Loucy (cell line): ENCODE measurements around the gene BPI.

Source experiments
- H2AFZ ChIP-seq: fragments of 200-600 bp; sonication (generic); 2 replicates; pipeline ENCODE4 v1.6.0; 2016; ENCODE audit warnings: antibody characterized with exemption, mild to moderate bottlenecking, low read length, moderate library complexity
- H3F3A ChIP-seq: fragments of 200-600 bp; 2 replicates; pipeline ENCODE4 v1.6.0; 2016; ENCODE audit warnings: antibody characterized with exemption, low read depth, mild to moderate bottlenecking
- H3K27me3 ChIP-seq: fragments of 200-600 bp; sonication (generic); 2 replicates; pipeline ENCODE4 v1.6.1; 2014; ENCODE audit warnings: low read length, mild to moderate bottlenecking; ENCODE audit not compliant: insufficient read depth, poor library complexity, severe bottlenecking
- H3K36me3 ChIP-seq: fragments of 200-600 bp; sonication (generic); 2 replicates; pipeline ENCODE4 v1.6.1; 2016; ENCODE audit warnings: low read length; ENCODE audit not compliant: insufficient read depth
- H3K4me1 ChIP-seq: fragments of 200-600 bp; sonication (generic); 2 replicates; pipeline ENCODE4 v1.5.1; 2014; ENCODE audit warnings: low read length, mild to moderate bottlenecking; ENCODE audit not compliant: insufficient read depth, poor library complexity, severe bottlenecking
- H3K4me2 ChIP-seq: fragments of 200-600 bp; sonication (generic); 2 replicates; pipeline ENCODE4 v1.6.0; 2014; ENCODE audit warnings: antibody characterized with exemption, low read length, low read depth, mild to moderate bottlenecking; ENCODE audit not compliant: poor library complexity, severe bottlenecking
- H3K4me3 ChIP-seq: fragments of 200-600 bp; sonication (generic); 2 replicates; pipeline ENCODE4 v1.5.1; 2014; ENCODE audit warnings: low read length, mild to moderate bottlenecking, mixed read lengths; ENCODE audit not compliant: poor library complexity, severe bottlenecking
- H3K79me2 ChIP-seq: fragments of 200-600 bp; sonication (generic); 2 replicates; pipeline ENCODE4 v1.6.1; 2014; ENCODE audit warnings: low read length; ENCODE audit not compliant: insufficient read depth
- H3K9ac ChIP-seq: fragments of 200-600 bp; sonication (generic); 2 replicates; pipeline ENCODE4 v1.6.0; 2014; ENCODE audit warnings: mild to moderate bottlenecking, low read depth, low read length, moderate library complexity; ENCODE audit not compliant: poor library complexity, severe bottlenecking
- H3K9me2 ChIP-seq: fragments of 200-600 bp; sonication (generic); replicated peaks from 2 replicates; pipeline ENCODE4 v1.6.1; 2016; ENCODE audit warnings: low read depth, low read length, mixed read lengths
- H3K9me3 ChIP-seq: fragments of 200-600 bp; sonication (generic); 2 replicates; pipeline ENCODE4 v1.6.1; 2014; ENCODE audit warnings: mild to moderate bottlenecking, antibody characterized with exemption, low read length, low read depth; ENCODE audit not compliant: insufficient read depth
- H4K20me1 ChIP-seq: fragments of 200-600 bp; sonication (generic); 2 replicates; pipeline ENCODE4 v1.6.0; 2014; ENCODE audit warnings: antibody characterized with exemption, low read length, mild to moderate bottlenecking; ENCODE audit not compliant: insufficient read depth, poor library complexity, severe bottlenecking
- CTCF ChIP-seq: fragments of 200-600 bp; sonication (generic); conservative IDR thresholded peaks from 2 replicates; pipeline ENCODE4 v1.5.1; 2014; ENCODE audit warnings: mild to moderate bottlenecking, antibody characterized with exemption, low read length
- EZH2phosphoT487 ChIP-seq: fragments of 200-600 bp; IDR thresholded peaks from 2 replicates; pipeline ENCODE4 v1.6.1; 2018; ENCODE audit warnings: antibody characterized with exemption, mild to moderate bottlenecking, moderate library complexity, borderline replicate concordance

BPI gene

GRCh38 chr20:38346247-38346651 is 42.3 kb downstream of the BPI start, which contains the start of gene LBP:
Gene LBP (plus strand): TSS chr20:38346482. CDS start chr20:38346517, 35 bp downstream.
- H3K4me1 ChIP-seq = no peaks in the 10 kb centered on the region
- H3F3A ChIP-seq = no peaks in the 10 kb centered on the region
- no peaks in the 10 kb centered on the region for H4K20me1 ChIP-seq
- H3K79me2 ChIP-seq = no peaks in the 10 kb centered on the region
- H3K9me2 ChIP-seq = no peaks in the 10 kb centered on the region
- no peak within 1 kb of the TSS for H2AFZ ChIP-seq
- H3K4me3 ChIP-seq = no peak within 1 kb of the TSS
- no peak for TF ChIP-seq EZH2phosphoT487
- TF ChIP-seq CTCF = no peak
- H3K9ac ChIP-seq = no peak within 1 kb of the TSS
- no peak within 1 kb of the TSS for H3K4me2 ChIP-seq
- no peaks in the 10 kb centered on the region for H3K27me3 ChIP-seq
- H3K9me3 ChIP-seq = no peaks in the 10 kb centered on the region
- no peaks in the 10 kb centered on the region for H3K36me3 ChIP-seq

- Histone ChIP-seq H4K20me1 (no peaks in the 10 kb centered on the region), H3K4me1 (no peaks in the 10 kb centered on the region), H3K79me2 (no peaks in the 10 kb centered on the region), H3K9me2 (no peaks in the 10 kb centered on the region), H2AFZ (no peak overlapping the region), H3K4me3 (no peak overlapping the region), H3K36me3 (no peaks in the 10 kb centered on the region), H3F3A (no peaks in the 10 kb centered on the region), H3K9ac (no peak overlapping the region), H3K9me3 (no peaks in the 10 kb centered on the region), H3K4me2 (no peak overlapping the region), H3K27me3 (no peaks in the 10 kb centered on the region)
- TF ChIP-seq EZH2phosphoT487 (no peak), CTCF (no peak)
Observed at GRCh38 chr20:38346741-38347140, 42.8 kb downstream of the BPI start.

GRCh38 chr20:38349856-38350255 is 45.9 kb downstream of the BPI start:
- no peak overlapping the region for H2AFZ ChIP-seq
- no peaks in the 10 kb centered on the region for H3K9me3 ChIP-seq
- H4K20me1 ChIP-seq = no peaks in the 10 kb centered on the region
- H3K4me2 ChIP-seq = no peak overlapping the region
- no peaks in the 10 kb centered on the region for H3K79me2 ChIP-seq
- H3K4me1 ChIP-seq = no peaks in the 10 kb centered on the region
- no peak overlapping the region for H3K9ac ChIP-seq
- H3K9me2 ChIP-seq = no peaks in the 10 kb centered on the region
- no peaks in the 10 kb centered on the region for H3K27me3 ChIP-seq
- H3F3A ChIP-seq = no peaks in the 10 kb centered on the region
- no peak for TF ChIP-seq CTCF
- no peaks in the 10 kb centered on the region for H3K36me3 ChIP-seq
- no peak overlapping the region for H3K4me3 ChIP-seq
